CD4-positive, alpha-beta memory T cell (primary cell): ENCODE results near the gene MYL3. TPM values are rescaled to one million over a fixed set of nuclear protein-coding genes. Genes with fewer than 3 reads are reported as not detected.

Source experiments
- CTCF ChIA-PET: fragments of 350-600 bp; sonication (Branson Sonifier 250); formaldehyde crosslinking; loops from one replicate; lab custom pipeline; 2021; ENCODE audit warnings: inconsistent platforms; ENCODE audit not compliant: partially characterized antibody; lab: Charles Lee
- POLR2A ChIA-PET: fragments of 350-600 bp; sonication (Branson Sonifier 250); formaldehyde crosslinking; loops from one replicate; lab custom pipeline; 2021; ENCODE audit not compliant: partially characterized antibody; lab: Charles Lee
- DNase-seq, 5 donors: peaks; one replicate each; pipeline versions ENCODE4 v3.0.0 to v3.0.0-alpha.2; 2020 to 2022; ENCODE audit warnings: mixed read lengths in 1 of 5
- H3K27ac ChIP-seq: one replicate; pipeline ENCODE4 v1.7.0; 2013; ENCODE audit warnings: low read depth, low read length
- H3K27me3 ChIP-seq: 2 replicates; pipeline ENCODE4 v1.7.0; 2013; ENCODE audit warnings: mild to moderate bottlenecking, low read length, moderate library complexity; ENCODE audit not compliant: insufficient read depth
- H3K36me3 ChIP-seq: 2 replicates; pipeline ENCODE4 v1.7.0; 2013; ENCODE audit warnings: mild to moderate bottlenecking, low read length, moderate library complexity; ENCODE audit not compliant: insufficient read depth
- H3K4me1 ChIP-seq: 2 replicates; pipeline ENCODE4 v1.7.0; 2013; ENCODE audit warnings: mild to moderate bottlenecking, low read length, moderate library complexity; ENCODE audit not compliant: insufficient read depth
- H3K4me3 ChIP-seq, 2 donors: one replicate each; pipeline ENCODE4 v1.7.0; 2013; ENCODE audit warnings: low read length in 2 of 2, mild to moderate bottlenecking in 1 of 2
- H3K9me3 ChIP-seq, 2 donors: one replicate each; pipeline ENCODE4 v1.7.0; 2013; ENCODE audit warnings: low read length in 2 of 2, control low read depth in 1 of 2; ENCODE audit not compliant: control insufficient read depth in 1 of 2
- H3K27ac Mint-ChIP-seq, 7 donors: one replicate each; pipeline ENCODE4 v1.8.0; 2020 to 2021; ENCODE audit warnings: mixed read lengths in 7 of 7, mild to moderate bottlenecking in 6 of 7, inconsistent platforms in 3 of 7, moderate library complexity in 3 of 7
- H3K27me3 Mint-ChIP-seq, 2 donors: one replicate each; pipeline ENCODE4 v1.8.0; 2020 to 2021; ENCODE audit warnings: mixed read lengths in 2 of 2
- H3K36me3 Mint-ChIP-seq, 2 donors: one replicate each; pipeline ENCODE4 v1.8.0; 2020 to 2021; ENCODE audit warnings: mixed read lengths in 2 of 2, inconsistent platforms in 1 of 2, mild to moderate bottlenecking in 1 of 2
- H3K4me1 Mint-ChIP-seq, 4 donors: one replicate each; pipeline ENCODE4 v1.8.0; 2020 to 2021; ENCODE audit warnings: mixed read lengths in 4 of 4, mild to moderate bottlenecking in 1 of 4
- H3K4me3 Mint-ChIP-seq, 8 donors: one replicate each; pipeline ENCODE4 v1.8.0; 2020 to 2021; ENCODE audit warnings: mixed read lengths in 8 of 8, mild to moderate bottlenecking in 7 of 8, moderate library complexity in 6 of 8, inconsistent platforms in 3 of 8
- H3K9me3 Mint-ChIP-seq, 8 donors: one replicate each; pipeline ENCODE4 v1.8.0; 2020 to 2021; ENCODE audit warnings: mixed read lengths in 8 of 8, mild to moderate bottlenecking in 5 of 8, inconsistent platforms in 3 of 8, moderate library complexity in 1 of 8
- intact Hi-C: fragments of 100-400 bp; cut with micrococcal nuclease; formaldehyde crosslinking; loops from one replicate; pipeline ENCODE4 v1.15.1; 2023
- polyA plus RNA-seq, 2 donors: library from polyadenylated mRNA; unstranded; fragments of 300-500 nt; fragmentation: Illumina TruSeq; gene quantifications; one replicate each; pipeline ENCODE4 v1.2.3, GENCODE V29; 2021
- total RNA-seq, 2 experiments: library from RNA; stranded (reverse); gene quantifications; one replicate each; pipeline ENCODE4 v1.2.3, GENCODE V29; 2021

The MYL3 gene
- total and polyA plus RNA-seq, 4 experiments from 2014 or later = not detected

DNA sequence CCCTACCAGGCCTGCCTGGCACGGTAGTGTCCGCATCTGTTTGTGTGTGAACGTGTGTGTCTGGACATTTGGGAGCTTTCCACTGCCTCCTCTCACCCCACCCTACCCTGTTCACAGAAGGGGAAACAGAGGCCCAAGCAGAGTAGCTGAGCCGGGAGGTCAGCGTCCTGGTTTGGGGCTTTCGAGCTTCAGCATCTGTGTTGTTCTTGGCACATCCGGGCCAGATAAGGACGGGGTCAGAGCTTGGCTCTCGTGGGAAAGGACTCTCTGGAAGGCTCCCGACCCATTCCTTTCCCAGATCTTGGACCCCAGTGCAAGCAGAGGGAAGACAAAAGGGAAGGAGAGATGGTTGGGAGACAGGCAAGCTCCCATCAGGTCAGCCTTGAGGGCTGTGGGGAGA lies 8.0 kb upstream of the MYL3 start:
- Mint-ChIP-seq H3K36me3 (no peaks in the 10 kb centered on the region), H3K27me3 (peaks cover 3 to 15% of the 10 kb centered on the region in 2 donors), H3K27ac (no peak overlapping the region), H3K4me1 (peaks cover 0 to 5% (median 2%) of the 10 kb centered on the region in 4 donors), H3K9me3 (no peaks in the 10 kb centered on the region), H3K4me3 (no peak overlapping the region)
- Histone ChIP-seq H3K4me3 (no peak overlapping the region), H3K27me3 (no peaks in the 10 kb centered on the region), H3K9me3 (no peaks in the 10 kb centered on the region), H3K27ac (no peak overlapping the region), H3K36me3 (no peaks in the 10 kb centered on the region), H3K4me1 (no peaks in the 10 kb centered on the region)
- peak in 1 of 5 donors; percentile 10 for DNase-seq
- intact Hi-C loops = no loop called here
- ChIA-PET POLR2A (no interaction called here), CTCF (interaction anchor here (0.8 to 1.7 kb wide), 5 partner anchors 12 to 453 kb away, joined by 3 to 12 read pairs (median 5); no protein-coding TSS in a partner anchor)

DNA sequence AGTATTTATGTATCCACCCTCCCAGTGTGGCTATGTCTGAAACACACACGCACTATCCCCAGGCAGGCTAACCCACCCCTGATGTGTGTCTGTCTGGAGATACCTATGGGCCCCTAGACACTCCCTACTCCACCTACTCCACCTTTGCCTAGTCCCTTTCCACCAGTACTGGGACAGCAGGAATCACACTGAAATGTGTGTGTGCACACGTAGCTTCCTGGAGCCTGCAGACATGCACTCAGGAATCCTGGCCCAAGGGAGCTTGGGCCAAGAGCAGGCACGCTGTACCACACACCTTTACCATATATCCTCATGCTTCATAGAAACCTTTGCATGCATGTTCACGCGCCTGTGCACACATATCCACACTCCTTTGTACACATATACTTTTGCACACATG lies 7.4 kb upstream of the MYL3 start:
- H3K4me3 Mint-ChIP-seq = no peak overlapping the region
- Histone ChIP-seq H3K27ac (no peak overlapping the region), H3K9me3 (no peaks in the 10 kb centered on the region), H3K4me1 (no peaks in the 10 kb centered on the region), H3K4me3 (no peak overlapping the region), H3K36me3 (no peaks in the 10 kb centered on the region), H3K27me3 (no peaks in the 10 kb centered on the region)
- H3K36me3 Mint-ChIP-seq = no peaks in the 10 kb centered on the region
- peaks cover 0 to 5% (median 2%) of the 10 kb centered on the region in 4 donors for H3K4me1 Mint-ChIP-seq
- H3K27me3 Mint-ChIP-seq = peaks cover 3 to 15% of the 10 kb centered on the region in 2 donors
- DNase-seq = no peak
- no peaks in the 10 kb centered on the region for H3K9me3 Mint-ChIP-seq
- ChIA-PET CTCF (interaction anchor here (0.8 to 1.6 kb wide), 3 partner anchors 11 to 127 kb away, joined by 3 to 12 read pairs (median 5); no protein-coding TSS in a partner anchor), POLR2A (no interaction called here)
- intact Hi-C loops = no loop called here
- no peak overlapping the region for H3K27ac Mint-ChIP-seq

GRCh38 chr3:46869440-46869839 lies 6.2 kb upstream of the MYL3 start:
- H3K27ac ChIP-seq = no peak overlapping the region
- no peaks in the 10 kb centered on the region for H3K36me3 ChIP-seq
- H3K4me1 ChIP-seq = no peaks in the 10 kb centered on the region
- H3K27me3 ChIP-seq = no peaks in the 10 kb centered on the region
- DNase-seq = no peak
- intact Hi-C loops = no loop called here
- Mint-ChIP-seq H3K4me3 (no peak overlapping the region), H3K9me3 (no peaks in the 10 kb centered on the region), H3K27me3 (peaks cover 3 to 14% of the 10 kb centered on the region in 2 donors), H3K27ac (no peak overlapping the region), H3K36me3 (no peaks in the 10 kb centered on the region), H3K4me1 (peaks cover 0 to 5% (median 2%) of the 10 kb centered on the region in 4 donors)
- H3K4me3 ChIP-seq = no peak overlapping the region
- no peaks in the 10 kb centered on the region for H3K9me3 ChIP-seq
- POLR2A ChIA-PET = no interaction called here
- CTCF ChIA-PET = interaction anchor here (1.2 to 2.1 kb wide), 3 partner anchors 25 to 455 kb away, joined by 4 to 7 read pairs (median 5); no protein-coding TSS in a partner anchor

- intact Hi-C loops = no loop called here
- no peak overlapping the region for H3K4me3 ChIP-seq
These were observed 5.7 kb upstream of the MYL3 start for GRCh38 chr3:46868948-46869347.

GRCh38 chr3:46868287-46868686 lies 5.0 kb upstream of the MYL3 start:
- Mint-ChIP-seq H3K27ac (peak overlapping the region in 1 of 7 donors; percentile 31), H3K9me3 (no peaks in the 10 kb centered on the region), H3K36me3 (no peaks in the 10 kb centered on the region), H3K4me1 (peaks cover 0 to 5% (median 2%) of the 10 kb centered on the region in 4 donors), H3K27me3 (peaks cover 3 to 10% of the 10 kb centered on the region in 2 donors), H3K4me3 (no peak overlapping the region)
- H3K36me3 ChIP-seq = no peaks in the 10 kb centered on the region
- H3K27me3 ChIP-seq = no peaks in the 10 kb centered on the region
- H3K4me1 ChIP-seq = no peaks in the 10 kb centered on the region
- ChIA-PET POLR2A (no interaction called here), CTCF (interaction anchor here (1.2 to 2.9 kb wide), 7 partner anchors 27 to 456 kb away, joined by 3 to 23 read pairs (median 5); no protein-coding TSS in a partner anchor)
- peak in 1 of 5 donors; percentile 39 for DNase-seq
- no peak overlapping the region for H3K27ac ChIP-seq
- H3K4me3 ChIP-seq = no peak overlapping the region
- intact Hi-C loops = no loop called here
- H3K9me3 ChIP-seq = no peaks in the 10 kb centered on the region

More at GRCh38 chr3:46868948-46869347, 5.7 kb upstream of the MYL3 start:
- Mint-ChIP-seq H3K9me3 (no peaks in the 10 kb centered on the region), H3K4me1 (peaks cover 0 to 5% (median 2%) of the 10 kb centered on the region in 4 donors), H3K27ac (no peak overlapping the region), H3K4me3 (no peak overlapping the region), H3K27me3 (peaks cover 3 to 12% of the 10 kb centered on the region in 2 donors), H3K36me3 (no peaks in the 10 kb centered on the region)
- H3K9me3 ChIP-seq = no peaks in the 10 kb centered on the region
- H3K27me3 ChIP-seq = no peaks in the 10 kb centered on the region
- ChIA-PET POLR2A (no interaction called here), CTCF (interaction anchor here (1.2 to 2.1 kb wide), 4 partner anchors 26 to 455 kb away, joined by 3 to 7 read pairs (median 4); no protein-coding TSS in a partner anchor)
- no peaks in the 10 kb centered on the region for H3K4me1 ChIP-seq
- DNase-seq = peak in 1 of 5 donors; percentile 3
- H3K27ac ChIP-seq = no peak overlapping the region
- no peaks in the 10 kb centered on the region for H3K36me3 ChIP-seq

- ChIA-PET POLR2A (no interaction called here), CTCF (interaction anchor here (0.7 to 2.9 kb wide), 22 partner anchors 10 to 461 kb away, joined by 3 to 23 read pairs (median 4); partner anchors contain the start of gene PTH1R)
- H3K9me3 Mint-ChIP-seq = no peaks in the 10 kb centered on the region
- intact Hi-C loops = loop anchor here (2.0 kb wide), 1 partner anchor 505 kb away; no protein-coding TSS in a partner anchor
- H3K36me3 Mint-ChIP-seq = no peaks in the 10 kb centered on the region
- H3K27ac Mint-ChIP-seq = no peak overlapping the region
- no peaks in the 10 kb centered on the region for H3K36me3 ChIP-seq
- no peak overlapping the region for H3K27ac ChIP-seq
- DNase-seq = peak in 1 of 5 donors; percentile 6
- no peaks in the 10 kb centered on the region for H3K9me3 ChIP-seq
- no peaks in the 10 kb centered on the region for H3K27me3 ChIP-seq
- no peak overlapping the region for H3K4me3 ChIP-seq
- H3K4me1 Mint-ChIP-seq = peaks cover 0 to 5% (median 2%) of the 10 kb centered on the region in 4 donors
- H3K27me3 Mint-ChIP-seq = peaks cover 3 to 7% of the 10 kb centered on the region in 2 donors
- H3K4me3 Mint-ChIP-seq = no peak overlapping the region
- H3K4me1 ChIP-seq = no peaks in the 10 kb centered on the region
These were observed 4.3 kb upstream of the MYL3 start for GRCh38 chr3:46867550-46867898.

GRCh38 chr3:46866720-46867549 lies 3.7 kb upstream of the MYL3 start:
- Histone ChIP-seq H3K36me3 (no peaks in the 10 kb centered on the region), H3K27me3 (no peaks in the 10 kb centered on the region), H3K4me1 (no peaks in the 10 kb centered on the region), H3K27ac (no peak overlapping the region), H3K4me3 (no peak overlapping the region), H3K9me3 (no peaks in the 10 kb centered on the region)
- Mint-ChIP-seq H3K27me3 (peaks cover 3 to 7% of the 10 kb centered on the region in 2 donors), H3K4me3 (no peak overlapping the region), H3K27ac (peak overlapping the region in 1 of 7 donors; percentile 31), H3K4me1 (peaks cover 0 to 5% (median 2%) of the 10 kb centered on the region in 4 donors), H3K36me3 (no peaks in the 10 kb centered on the region), H3K9me3 (no peaks in the 10 kb centered on the region)
- peak; percentile 59 to 71 (median 66) for DNase-seq
- POLR2A ChIA-PET = no interaction called here
- CTCF ChIA-PET = interaction anchor here (0.5 to 2.9 kb wide), 33 partner anchors 10 to 496 kb away, joined by 3 to 23 read pairs (median 4); partner anchors contain the start of gene PTH1R
- intact Hi-C loops = loop anchor here (1.0 to 2.0 kb wide), 4 partner anchors 28 to 506 kb away; no protein-coding TSS in a partner anchor
